GM12874 (cell line): ENCODE measurements around the gene COX19.

Experiments
- TF ChIP-seq, protein P1 (sequence below): IDR thresholded peaks from 2 replicates; pipeline ENCODE4 v1.5.1; 2011; ENCODE audit warnings: low read depth, mild to moderate bottlenecking, control low read depth, low read length, moderate library complexity; ENCODE audit not compliant: insufficient read depth

COX19 gene

DNA sequence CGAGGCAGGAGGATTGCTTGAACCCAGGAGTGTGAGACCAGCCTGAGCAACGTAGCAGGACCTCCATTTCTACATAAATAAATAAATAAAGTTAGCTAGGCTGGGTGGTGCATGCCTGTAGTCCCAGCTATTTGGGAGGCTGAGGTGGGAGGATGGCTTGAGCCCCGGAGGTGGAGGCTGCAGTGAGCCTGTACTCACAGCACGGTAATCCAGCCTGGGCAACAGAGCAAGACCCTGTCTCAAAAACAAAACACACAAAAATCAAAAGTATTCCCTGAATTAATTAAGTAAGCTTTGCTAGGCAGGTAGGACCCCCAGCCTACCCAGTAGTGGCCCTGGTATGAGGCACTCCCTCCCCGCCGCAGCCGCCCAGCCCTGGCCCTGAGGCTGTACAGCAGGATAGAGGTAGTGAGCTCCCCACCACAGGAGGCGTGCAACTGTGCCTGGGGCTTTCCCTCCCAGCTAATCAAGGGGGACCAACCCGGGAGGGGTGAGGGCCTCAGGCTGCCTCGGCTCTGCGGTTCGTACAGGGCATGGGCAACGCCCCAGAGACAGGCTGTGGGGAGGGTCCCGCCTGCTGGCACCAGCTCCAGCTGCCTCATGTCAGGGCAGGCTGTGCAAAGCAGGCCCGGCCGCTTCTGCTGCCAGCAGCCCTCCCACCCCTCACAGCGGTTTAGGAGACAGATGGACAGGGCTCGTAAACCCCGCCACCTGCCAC is 6.6 kb upstream of the COX19 start:
- TF ChIP-seq, protein P1, sequence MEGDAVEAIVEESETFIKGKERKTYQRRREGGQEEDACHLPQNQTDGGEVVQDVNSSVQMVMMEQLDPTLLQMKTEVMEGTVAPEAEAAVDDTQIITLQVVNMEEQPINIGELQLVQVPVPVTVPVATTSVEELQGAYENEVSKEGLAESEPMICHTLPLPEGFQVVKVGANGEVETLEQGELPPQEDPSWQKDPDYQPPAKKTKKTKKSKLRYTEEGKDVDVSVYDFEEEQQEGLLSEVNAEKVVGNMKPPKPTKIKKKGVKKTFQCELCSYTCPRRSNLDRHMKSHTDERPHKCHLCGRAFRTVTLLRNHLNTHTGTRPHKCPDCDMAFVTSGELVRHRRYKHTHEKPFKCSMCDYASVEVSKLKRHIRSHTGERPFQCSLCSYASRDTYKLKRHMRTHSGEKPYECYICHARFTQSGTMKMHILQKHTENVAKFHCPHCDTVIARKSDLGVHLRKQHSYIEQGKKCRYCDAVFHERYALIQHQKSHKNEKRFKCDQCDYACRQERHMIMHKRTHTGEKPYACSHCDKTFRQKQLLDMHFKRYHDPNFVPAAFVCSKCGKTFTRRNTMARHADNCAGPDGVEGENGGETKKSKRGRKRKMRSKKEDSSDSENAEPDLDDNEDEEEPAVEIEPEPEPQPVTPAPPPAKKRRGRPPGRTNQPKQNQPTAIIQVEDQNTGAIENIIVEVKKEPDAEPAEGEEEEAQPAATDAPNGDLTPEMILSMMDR = no peak

DNA sequence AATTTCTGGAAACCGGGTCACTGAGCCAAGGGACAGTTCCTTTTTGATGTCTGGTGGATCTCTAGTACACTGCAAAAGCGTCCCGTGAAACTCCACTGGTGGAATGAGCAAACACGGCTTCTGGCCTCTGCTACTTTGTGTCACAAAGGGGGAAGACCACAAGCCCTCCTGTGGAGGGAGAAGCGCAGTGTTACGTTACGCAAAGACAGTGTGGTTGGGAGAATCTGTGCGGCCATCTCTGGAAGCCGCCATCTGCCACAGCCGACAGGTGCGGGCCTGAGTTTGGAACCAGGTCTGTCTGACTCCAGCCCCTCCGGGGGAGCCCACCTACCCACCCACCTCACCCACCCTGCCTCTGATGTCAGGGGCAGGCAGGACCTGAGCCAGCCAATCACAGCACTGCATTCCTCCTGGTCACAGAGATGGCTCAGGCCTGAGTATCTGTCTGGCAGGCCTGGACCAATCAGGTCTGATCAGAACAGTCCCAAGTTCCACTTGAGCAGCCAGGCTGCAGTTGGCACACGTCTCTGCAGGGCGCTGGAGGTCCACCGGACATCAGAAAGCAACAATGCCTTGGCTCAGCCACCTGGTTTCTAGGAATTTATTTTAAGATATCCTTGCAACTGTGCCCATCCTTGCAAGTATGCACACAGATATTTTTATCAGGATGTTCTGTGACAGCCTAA is 4.7 kb upstream of the COX19 start:
- TF ChIP-seq, protein P1 = no peak

DNA sequence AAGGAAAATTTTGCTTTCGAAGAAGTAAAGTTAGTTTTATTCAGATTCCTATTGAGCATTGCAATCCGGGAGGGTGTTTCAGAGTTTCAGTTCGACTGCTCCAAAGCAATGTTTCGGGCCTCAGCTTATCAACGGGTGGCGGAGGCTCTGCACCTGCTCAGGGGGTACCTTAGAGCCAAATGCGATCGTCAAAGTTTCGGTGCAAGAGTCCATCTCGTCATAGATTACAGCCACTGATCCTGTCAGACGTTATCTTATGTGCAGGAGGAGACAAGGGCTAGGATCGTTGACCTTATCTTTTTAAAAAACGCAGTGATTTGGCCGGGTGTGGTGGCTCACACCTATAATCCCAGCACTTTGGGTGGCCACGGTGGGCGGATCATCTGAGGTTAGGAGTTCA is 3.8 kb upstream of the COX19 start:
- TF ChIP-seq, protein P1 = no peak

DNA sequence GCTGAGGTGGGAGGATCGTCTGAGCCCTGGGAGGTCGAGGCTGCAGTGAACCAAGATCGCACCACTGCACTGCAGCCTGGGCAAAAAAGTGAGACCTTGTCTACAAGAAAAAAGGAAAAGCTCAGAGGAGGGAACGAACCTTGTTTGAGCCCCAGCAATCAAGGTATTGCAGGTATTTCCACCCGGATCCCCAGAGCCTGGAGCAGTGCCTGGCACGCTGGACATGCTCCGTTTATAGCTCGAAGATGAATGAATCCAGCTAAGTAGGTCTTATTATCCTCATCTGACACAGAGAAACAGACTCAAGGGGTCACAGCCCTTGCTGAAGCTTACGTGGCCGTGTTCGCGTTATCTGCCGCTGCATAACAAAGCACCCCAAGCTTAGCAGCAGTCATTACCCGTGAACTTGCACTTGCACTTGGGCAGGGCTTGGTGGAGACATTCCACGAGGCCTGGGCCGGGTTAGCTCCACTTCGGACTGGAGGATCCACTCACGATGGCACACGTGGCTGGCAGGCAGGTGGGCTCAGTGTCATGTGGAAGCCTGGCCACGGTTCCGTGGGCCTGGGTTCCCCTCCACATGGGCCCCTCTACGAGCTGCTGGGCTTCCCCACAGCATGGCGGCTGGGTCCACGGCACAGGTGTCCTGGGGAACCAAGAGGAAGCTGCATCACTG is 3.2 kb upstream of the COX19 start:
- TF ChIP-seq, protein P1 = no peak

DNA sequence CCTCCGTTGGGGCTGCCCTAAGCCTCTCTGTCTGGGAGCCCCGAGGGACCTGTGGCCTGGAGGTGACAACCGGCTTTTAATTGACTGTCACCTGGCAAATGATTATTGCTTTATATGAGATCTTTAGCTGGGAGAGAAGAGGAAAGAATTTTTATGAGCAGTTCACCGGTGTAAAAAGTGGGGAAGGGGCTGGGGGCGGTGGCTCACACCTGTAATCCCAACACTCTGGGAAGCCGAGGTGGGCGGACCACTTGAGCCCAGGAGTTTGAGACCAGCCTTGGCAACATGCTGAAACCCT is 2.6 kb upstream of the COX19 start:
- TF ChIP-seq, protein P1 = no peak

DNA sequence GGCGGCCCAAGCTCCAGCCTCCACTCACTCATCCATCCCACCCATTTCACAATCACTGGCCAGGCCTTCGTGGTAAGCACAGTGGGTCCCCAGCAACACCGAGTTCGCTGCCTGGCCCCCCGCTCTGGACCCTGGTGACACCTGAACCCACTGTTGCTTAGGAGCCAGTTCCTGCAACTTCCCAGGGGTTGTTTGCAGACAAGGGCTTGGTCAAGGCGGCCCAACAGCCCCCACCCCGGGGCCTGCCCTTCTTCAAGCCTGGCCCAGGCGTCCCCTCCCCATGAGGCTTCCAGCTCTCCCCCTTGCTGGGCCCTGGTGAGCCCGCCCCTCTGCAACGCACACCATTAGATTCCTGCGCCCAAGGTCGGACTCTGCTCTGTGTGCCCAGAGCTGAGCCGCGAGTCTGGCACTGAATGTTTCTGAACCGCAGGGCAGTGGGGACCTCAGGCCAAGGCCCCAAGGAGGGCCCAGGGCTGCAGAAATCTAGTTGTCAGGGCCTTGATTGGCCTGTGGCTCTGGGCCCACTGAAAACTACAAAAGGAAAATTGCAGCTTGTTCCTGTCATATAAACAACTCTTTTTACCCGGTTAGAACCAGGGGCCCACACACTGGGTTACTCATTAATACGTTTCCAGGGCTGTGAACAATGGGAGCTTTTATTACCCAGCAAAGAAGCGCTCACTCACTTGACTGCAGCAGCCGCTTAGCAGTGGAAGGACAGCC is 2.1 kb upstream of the COX19 start:
- TF ChIP-seq, protein P1 = no peak

DNA sequence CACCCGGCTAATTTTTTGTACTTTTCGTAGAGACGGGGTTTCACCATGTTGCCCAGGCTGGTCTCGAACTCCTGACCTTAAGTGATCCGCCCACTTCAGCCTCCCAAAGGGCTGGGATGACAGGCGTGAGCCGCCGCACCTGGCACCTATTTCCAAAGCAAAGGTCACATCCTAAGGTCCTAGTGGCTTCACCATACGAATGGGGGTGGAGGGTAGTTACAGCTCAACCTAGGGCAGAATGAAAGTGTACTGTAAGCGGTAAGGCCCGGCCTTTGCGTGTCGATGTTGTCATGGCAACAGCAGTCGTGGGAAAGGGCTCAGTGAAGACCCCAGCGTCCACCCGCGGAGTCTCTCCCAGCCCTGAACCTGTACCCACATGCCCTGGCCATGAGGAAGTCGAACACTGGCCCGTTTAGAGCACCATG is 1.6 kb upstream of the COX19 start:
- TF ChIP-seq, protein P1 = no peak
